ENCODE measurements around the gene NEUROG3. TPM values are rescaled to one million over a fixed set of nuclear protein-coding genes. Genes with fewer than 3 reads are reported as not detected.
A peak's percentile ranks its signal among the peaks of the same experiment; 100 is the strongest.

NEUROG3 gene
- total and polyA plus RNA-seq, 2 of the 8 experiments (the other 6 are each of a cell fraction or from before 2014, with no cell fraction given) = 0.45 TPM; not detected in 1

DNA sequence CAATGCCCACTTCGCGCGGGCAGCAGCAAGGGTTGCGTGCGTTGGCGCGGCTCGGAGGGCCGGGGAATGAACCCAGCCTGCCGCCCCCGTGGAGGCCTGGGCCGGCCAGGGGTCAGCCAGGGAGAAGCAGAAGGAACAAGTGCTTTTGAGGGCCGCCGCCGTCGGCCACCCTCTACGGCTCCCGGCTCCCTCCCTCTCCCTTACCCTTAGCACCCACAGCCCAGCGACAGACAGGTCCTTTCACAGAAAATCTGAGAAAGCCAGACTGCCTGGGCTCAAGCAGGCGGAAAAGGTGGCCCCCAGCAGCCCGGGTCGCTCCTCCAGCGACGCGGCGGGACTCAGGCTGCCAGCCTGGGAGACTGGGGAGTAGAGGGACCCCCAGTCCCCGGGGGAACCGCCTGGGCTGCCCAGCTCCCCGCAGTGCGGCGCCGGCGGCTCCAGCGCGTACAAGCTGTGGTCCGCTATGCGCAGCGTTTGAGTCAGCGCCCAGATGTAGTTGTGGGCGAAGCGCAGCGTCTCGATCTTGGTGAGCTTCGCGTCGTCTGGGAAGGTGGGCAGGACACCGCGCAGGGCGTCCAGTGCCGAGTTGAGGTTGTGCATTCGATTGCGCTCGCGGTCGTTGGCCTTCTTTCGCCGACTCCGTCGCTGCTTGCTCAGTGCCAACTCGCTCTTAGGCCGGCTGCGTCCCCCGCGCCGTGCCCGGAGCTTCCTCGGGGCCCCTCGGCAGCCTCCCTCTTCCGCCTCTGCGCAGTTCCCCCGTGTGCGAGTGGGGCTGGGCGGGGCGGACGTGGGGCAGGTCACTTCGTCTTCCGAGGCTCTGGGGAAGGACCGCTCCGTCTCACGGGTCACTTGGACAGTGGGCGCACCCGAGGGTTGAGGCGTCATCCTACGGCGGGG is 815 bp downstream of the NEUROG3 start:
- CTCF ChIA-PET (ENCODE audit: partially characterized antibody) = interaction anchor here (1.0 to 47.4 kb wide), 3 partner anchors 17 to 69 kb away, joined by 4 to 578 read pairs (median 76); no protein-coding TSS in a partner anchor
- peaks cover 28% of the 10 kb centered on the region; the same call in 1 of the 2 replicates for H3K23me2 ChIP-seq (ENCODE audit: low read depth, low read length)
- peak overlapping the region; percentile 96; the same call in 1 of the 2 replicates for H2BK12ac ChIP-seq (ENCODE audit: low read depth, low read length)
- POLR2A ChIA-PET (ENCODE audit: partially characterized antibody) = interaction anchor here (1.3 kb wide), 1 partner anchor 63 kb away, joined by 3 read pairs; no protein-coding TSS in a partner anchor
- H3K27me3 ChIP-seq (replicated peaks in 1 of 4; ENCODE audit: control insufficient read depth in 3 of 4, extremely low read depth in 1 of 4, insufficient read depth in 3 of 4, low read length in 3 of 4) = peaks cover 73 to 98% (median 98%) of the 10 kb centered on the region in 4 experiments
- H2AFZ ChIP-seq (ENCODE audit: low read length) = peak overlapping the region; percentile 12; the same call in 1 of the 2 replicates
- peak overlapping the region; percentile 95 to 96 for H3K4me2 ChIP-seq (ENCODE audit: insufficient read depth in 1 of 2, low read depth in 2 of 2, low read length in 2 of 2)
- FAIRE-seq (no peak), DNase-seq (ENCODE audit: low read depth in 1 of 2, low spot score in 2 of 2) (peak in 1 of 2 experiments; percentile 71)
- H3K23ac ChIP-seq (ENCODE audit: insufficient read length) = no peak overlapping the region
- H4K5ac ChIP-seq (ENCODE audit: insufficient read length, low read depth, low read length) = no peak overlapping the region
- H3K14ac ChIP-seq (ENCODE audit: insufficient read length) = no peak overlapping the region
- no peak overlapping the region for H3K56ac ChIP-seq (replicated peaks; ENCODE audit: insufficient read length, low read depth, low read length)
- peak overlapping the region; percentile 71; the same call in 1 of the 2 replicates for H2BK5ac ChIP-seq (ENCODE audit: low read depth, low read length)
- peak overlapping the region; percentile 15 for H3K4ac ChIP-seq (replicated peaks; ENCODE audit: insufficient read length, low read depth, low read length)
- peak overlapping the region; percentile 85 for H3K18ac ChIP-seq (ENCODE audit: extremely low read depth, low read length)
- H2BK20ac ChIP-seq (ENCODE audit: low read length) = peak overlapping the region; percentile 43; the same call in 1 of the 2 replicates
- H3K79me2 ChIP-seq (ENCODE audit: control insufficient read depth in 1 of 2, insufficient read depth in 2 of 2, low read length in 2 of 2) = no peaks in the 10 kb centered on the region
- H2AK5ac ChIP-seq (ENCODE audit: low read depth, low read length) = no peak overlapping the region
- H3K4me3 ChIP-seq (ENCODE audit: extremely low read depth in 1 of 4, insufficient read depth in 2 of 4, low read depth in 3 of 4, low read length in 4 of 4) = peak overlapping the region; percentile 21 to 61 (median 46)
- H3K36me3 ChIP-seq (ENCODE audit: control insufficient read depth in 2 of 4, insufficient read depth in 4 of 4, low read length in 3 of 4) = no peaks in the 10 kb centered on the region
- no peak overlapping the region for H3K27ac ChIP-seq (ENCODE audit: low read depth, low read length)
- no peak overlapping the region; the same call in none of the 2 replicates for H4K8ac ChIP-seq (ENCODE audit: extremely low read depth, insufficient read depth, low read length)
- no peak overlapping the region for H3K9ac ChIP-seq (replicated peaks in 1 of 4; ENCODE audit: extremely low read depth in 1 of 4, low read depth in 3 of 4, low read length in 3 of 4)
- peaks cover 0 to 8% of the 10 kb centered on the region in 2 experiments for H4K20me1 ChIP-seq (replicated peaks in 1 of 2; ENCODE audit: control insufficient read depth in 1 of 2, insufficient read depth in 2 of 2, low read length in 2 of 2)
- 1% methylated on average over 78 of the region's 85 CpGs; no CpG with 5 or more reads in 1 of the 2 experiments for WGBS, 2 experiments (ENCODE audit: extremely low coverage in 1 of 2, insufficient coverage in 1 of 2, insufficient read length in 1 of 2, insufficient replicate concordance in 2 of 2, low coverage in 1 of 2, low lambda C conversion rate in 2 of 2, missing lambda C conversion rate in 1 of 2)
- H4K91ac ChIP-seq (replicated peaks; ENCODE audit: insufficient read length, low read length) = peak overlapping the region; percentile 47
- H2BK120ac ChIP-seq (replicated peaks; ENCODE audit: low read depth, low read length) = no peak overlapping the region
- peaks cover 27 to 80% (median 54%) of the 10 kb centered on the region in 4 experiments for H3K4me1 ChIP-seq (replicated peaks in 1 of 4; ENCODE audit: control insufficient read depth in 3 of 4, insufficient read depth in 4 of 4, low read length in 3 of 4)
- no peaks in the 10 kb centered on the region for H3K79me1 ChIP-seq (ENCODE audit: low read depth, low read length)
- H3K9me3 ChIP-seq (ENCODE audit: insufficient read depth in 2 of 2, low read depth in 1 of 2, low read length in 1 of 2) = no peaks in the 10 kb centered on the region
- 0 out of 2 replicates have a peak overlapping the region, but pooled peaks have one; percentile 61 for H2BK15ac ChIP-seq (ENCODE audit: low read length)
- TF ChIP-seq RNF2 (IDR thresholded peaks at IDR 0.05; ENCODE audit: borderline replicate concordance, low read depth, low read length, missing control alignments, poor library complexity, severe bottlenecking) = peak; percentile 79
- peak; percentile 41; the same call in 1 of the 2 replicates for TF ChIP-seq E2F6 (IDR thresholded peaks at IDR 0.05)
- no peak for TF ChIP-seq TEAD4 (IDR thresholded peaks at IDR 0.05; ENCODE audit: low read depth, low read length)
- TF ChIP-seq KDM4A (IDR thresholded peaks at IDR 0.05; ENCODE audit: low read depth, low read length, severe bottlenecking) = peak; percentile 44
- peak; percentile 92 for TF ChIP-seq SUZ12 (IDR thresholded peaks at IDR 0.05; ENCODE audit: low read length)
- TF ChIP-seq JUND (IDR thresholded peaks at IDR 0.05; ENCODE audit: low read length) = no peak
- TF ChIP-seq BACH1 (IDR thresholded peaks at IDR 0.05; ENCODE audit: low read length) = no peak
- no peak for TF ChIP-seq POLR2AphosphoS5 (IDR thresholded peaks at IDR 0.05; ENCODE audit: low read depth, low read length)
- no peak for TF ChIP-seq NRF1 (IDR thresholded peaks at IDR 0.05; ENCODE audit: low read depth, low read length)
- no peak for TF ChIP-seq SIX5 (IDR thresholded peaks at IDR 0.05; ENCODE audit: low read depth, low read length)
